NCI-H524 treated with DMSO at 0.1 percent for 48 hours (cell line): ENCODE results near the gene ZNFX1.
"Not testable (repeated sequence)": the region's sequence is repeated elsewhere in the genome, so short reads cannot be mapped to it uniquely, and the experiment has no call there.

Experiments
- DNase-seq: peaks from one replicate; lab custom pipeline; 2025; lab: John Stamatoyannopoulos, UW

ZNFX1 gene

DNA sequence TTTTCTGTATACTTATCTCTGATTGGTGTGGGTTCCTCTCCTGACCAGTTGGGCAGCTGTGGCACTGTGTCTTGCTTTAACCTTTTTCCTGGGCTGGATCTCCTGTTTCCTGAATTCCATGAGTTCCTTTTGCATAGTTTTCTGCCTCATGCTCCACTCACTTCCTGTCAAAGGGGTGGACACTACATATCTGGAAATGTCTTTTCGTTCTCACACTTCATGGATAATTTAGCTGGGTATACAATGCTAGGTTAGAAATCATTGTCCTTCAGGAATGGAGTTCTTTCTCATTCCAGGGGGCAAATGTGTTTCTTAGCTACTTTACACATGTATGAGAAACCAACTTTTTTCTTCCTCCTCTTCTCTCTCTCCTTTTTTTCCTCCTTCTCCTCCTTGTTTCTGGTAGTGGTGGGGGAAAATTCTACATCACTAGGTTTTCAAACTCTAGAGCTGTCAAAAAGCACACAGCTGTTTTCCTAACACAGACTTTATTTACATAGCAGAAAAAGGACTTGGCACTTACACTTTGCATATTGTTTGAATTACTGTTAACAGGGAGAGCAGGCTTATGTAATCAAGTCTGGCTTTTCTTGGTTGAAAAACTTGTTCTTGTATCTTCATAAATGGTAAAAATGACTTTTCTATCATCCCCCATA, 67.6 kb downstream of the ZNFX1 start:
- no peak for DNase-seq

DNA sequence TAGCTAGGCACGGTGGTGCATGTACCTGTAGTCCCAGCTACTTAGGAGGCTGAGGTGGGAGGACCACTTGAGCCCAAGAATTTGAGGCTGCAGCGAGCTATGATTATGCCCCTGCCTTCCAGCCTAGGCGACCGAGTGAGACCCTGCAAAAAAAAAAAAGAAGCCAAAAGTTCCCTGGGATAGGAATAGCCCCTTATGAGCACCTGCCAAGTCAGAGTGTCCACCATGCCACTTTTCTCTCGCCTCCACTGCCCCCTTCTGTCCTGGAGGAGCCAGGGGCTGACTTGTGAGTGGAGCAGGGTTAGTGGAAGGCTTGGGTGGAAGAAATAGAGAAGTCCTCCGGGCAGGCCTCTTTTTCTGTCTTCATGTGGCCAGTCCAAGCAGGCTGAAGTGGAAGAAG, 70.8 kb downstream of the ZNFX1 start:
- no peak for DNase-seq

GRCh38 chr20:49203746-49204145, 74.1 kb downstream of the ZNFX1 start:
- DNase-seq: no peak

- no peak for DNase-seq
Measured at GRCh38 chr20:49203011-49203410, 74.8 kb downstream of the ZNFX1 start.

DNA sequence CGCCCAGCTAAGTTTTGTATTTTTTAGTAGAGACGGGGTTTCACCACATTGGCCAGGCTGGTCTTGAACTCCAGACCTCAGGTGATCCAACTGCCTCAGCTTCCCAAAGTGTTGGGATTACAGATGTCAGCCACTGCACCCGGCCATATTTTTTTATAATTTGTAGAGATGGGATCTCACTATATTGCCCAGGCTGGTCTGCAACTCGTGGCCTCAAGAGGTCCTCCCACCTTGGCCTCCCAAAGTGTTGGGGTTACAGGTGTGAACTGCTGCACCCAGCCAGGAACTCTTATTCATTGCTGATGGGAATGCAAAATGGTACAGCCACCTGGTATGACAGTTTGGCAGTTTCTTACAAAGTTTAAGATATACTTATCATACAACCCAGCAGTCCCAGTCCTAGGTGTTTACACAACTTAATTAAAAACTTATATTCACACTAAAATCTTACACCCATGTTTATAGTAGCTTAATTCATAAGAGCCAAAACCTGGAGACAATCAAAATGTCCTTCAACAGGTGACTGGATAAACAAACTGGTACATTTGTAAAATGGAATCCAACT, 78.0 kb downstream of the ZNFX1 start:
- DNase-seq: no peak

- DNase-seq: not testable (repeated sequence)
Measured at GRCh38 chr20:49192944-49193518, 84.8 kb downstream of the ZNFX1 start.
